Measurements from ENCODE around the gene DNAJB9. TPM values are rescaled to one million over a fixed set of nuclear protein-coding genes. Genes with fewer than 3 reads are reported as not detected.

The DNAJB9 gene
- total and polyA plus RNA-seq, 3 donors from 2014 or later: 28.8 to 63.3 (median 37.7) TPM

GRCh38 chr7:108578937-108579336, 9.3 kb downstream of the DNAJB9 start:
- WGBS, 2 donors: 87 to 93% methylated on average over 3 to 7 of the region's 7 CpGs

GRCh38 chr7:108580298-108580697, 10.6 kb downstream of the DNAJB9 start:
- H3K4me1 ChIP-seq: no peaks in the 10 kb centered on the region
- no peaks in the 10 kb centered on the region for H3K36me3 ChIP-seq (ENCODE audit: low read depth, missing control alignments)
- DNase-seq: no peak
- no peaks in the 10 kb centered on the region for H3K27me3 ChIP-seq
- no peak overlapping the region for H3K4me3 ChIP-seq
- H3K9me3 ChIP-seq: no peaks in the 10 kb centered on the region
- TF ChIP-seq POLR2A (IDR thresholded peaks at IDR 0.05): no peak
- TF ChIP-seq CTCF (IDR thresholded peaks at IDR 0.05): no peak
- H3K27ac ChIP-seq: no peak overlapping the region
- intact Hi-C loops (cut with DNase I; ENCODE audit: low total_unique reads): no loop called here
- WGBS, 2 donors: 75 to 96% methylated on average over 2 to 5 of the region's 6 CpGs

More at GRCh38 chr7:108578937-108579336, 9.3 kb downstream of the DNAJB9 start:
- TF ChIP-seq POLR2A (IDR thresholded peaks at IDR 0.05): no peak
- no peak for TF ChIP-seq CTCF (IDR thresholded peaks at IDR 0.05)
- Histone ChIP-seq H3K27ac (no peak overlapping the region), H3K27me3 (no peaks in the 10 kb centered on the region), H3K4me1 (no peaks in the 10 kb centered on the region), H3K36me3 (ENCODE audit: low read depth, missing control alignments) (no peaks in the 10 kb centered on the region), H3K9me3 (no peaks in the 10 kb centered on the region), H3K4me3 (no peak overlapping the region)
- intact Hi-C loops (cut with DNase I; ENCODE audit: low total_unique reads): no loop called here
- no peak for DNase-seq

- TF ChIP-seq CTCF (IDR thresholded peaks at IDR 0.05) (no peak), POLR2A (IDR thresholded peaks at IDR 0.05) (no peak)
Measured at GRCh38 chr7:108581655-108582491, 12.2 kb downstream of the DNAJB9 start.

GRCh38 chr7:108584211-108584610, 14.5 kb downstream of the DNAJB9 start:
- TF ChIP-seq CTCF (IDR thresholded peaks at IDR 0.05): no peak
- TF ChIP-seq POLR2A (IDR thresholded peaks at IDR 0.05): no peak
- intact Hi-C loops (cut with DNase I; ENCODE audit: low total_unique reads): no loop called here

More at GRCh38 chr7:108581655-108582491, 12.2 kb downstream of the DNAJB9 start:
- no peak overlapping the region for H3K27ac ChIP-seq
- no peaks in the 10 kb centered on the region for H3K27me3 ChIP-seq
- H3K4me3 ChIP-seq: no peak overlapping the region
- DNase-seq: no peak
- intact Hi-C loops (cut with DNase I; ENCODE audit: low total_unique reads): no loop called here
- no peaks in the 10 kb centered on the region for H3K4me1 ChIP-seq
- WGBS, 2 donors: 53 to 71% methylated on average over 4 of the region's 4 CpGs
- H3K36me3 ChIP-seq (ENCODE audit: low read depth, missing control alignments): no peaks in the 10 kb centered on the region
- H3K9me3 ChIP-seq: no peaks in the 10 kb centered on the region

More at GRCh38 chr7:108584211-108584610, 14.5 kb downstream of the DNAJB9 start:
- H3K4me3 ChIP-seq: no peak overlapping the region
- 94 to 100% methylated on average over 1 of the region's 1 CpG for WGBS, 2 donors
- no peak overlapping the region for H3K27ac ChIP-seq
- no peaks in the 10 kb centered on the region for H3K36me3 ChIP-seq (ENCODE audit: low read depth, missing control alignments)
- no peaks in the 10 kb centered on the region for H3K4me1 ChIP-seq
- DNase-seq: no peak
- no peaks in the 10 kb centered on the region for H3K27me3 ChIP-seq
- no peaks in the 10 kb centered on the region for H3K9me3 ChIP-seq
